GM10266 (cell line): ENCODE results near the gene C2CD3.

Experiments
- DNase-seq: peaks from one replicate; pipeline ENCODE4 v3.0.0; 2012; ENCODE audit errors: extremely low spot score
- TF ChIP-seq, protein P1 (sequence below): IDR thresholded peaks from 2 replicates; pipeline ENCODE4 v1.5.1; 2012; ENCODE audit warnings: mild to moderate bottlenecking, low read depth; ENCODE audit not compliant: control insufficient read depth, insufficient read depth; ENCODE audit errors: missing control alignments

The C2CD3 gene

GRCh38 chr11:73974604-73975478 is 196.0 kb downstream of the C2CD3 start:
- DNase-seq, result no peak
- TF ChIP-seq, protein P1, sequence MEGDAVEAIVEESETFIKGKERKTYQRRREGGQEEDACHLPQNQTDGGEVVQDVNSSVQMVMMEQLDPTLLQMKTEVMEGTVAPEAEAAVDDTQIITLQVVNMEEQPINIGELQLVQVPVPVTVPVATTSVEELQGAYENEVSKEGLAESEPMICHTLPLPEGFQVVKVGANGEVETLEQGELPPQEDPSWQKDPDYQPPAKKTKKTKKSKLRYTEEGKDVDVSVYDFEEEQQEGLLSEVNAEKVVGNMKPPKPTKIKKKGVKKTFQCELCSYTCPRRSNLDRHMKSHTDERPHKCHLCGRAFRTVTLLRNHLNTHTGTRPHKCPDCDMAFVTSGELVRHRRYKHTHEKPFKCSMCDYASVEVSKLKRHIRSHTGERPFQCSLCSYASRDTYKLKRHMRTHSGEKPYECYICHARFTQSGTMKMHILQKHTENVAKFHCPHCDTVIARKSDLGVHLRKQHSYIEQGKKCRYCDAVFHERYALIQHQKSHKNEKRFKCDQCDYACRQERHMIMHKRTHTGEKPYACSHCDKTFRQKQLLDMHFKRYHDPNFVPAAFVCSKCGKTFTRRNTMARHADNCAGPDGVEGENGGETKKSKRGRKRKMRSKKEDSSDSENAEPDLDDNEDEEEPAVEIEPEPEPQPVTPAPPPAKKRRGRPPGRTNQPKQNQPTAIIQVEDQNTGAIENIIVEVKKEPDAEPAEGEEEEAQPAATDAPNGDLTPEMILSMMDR, result no peak

GRCh38 chr11:73972620-73973449 is 198.0 kb downstream of the C2CD3 start:
- no peak for DNase-seq
- TF ChIP-seq, protein P1, result no peak

GRCh38 chr11:73972187-73972586 is 198.6 kb downstream of the C2CD3 start:
- DNase-seq, result no peak
- TF ChIP-seq, protein P1, result no peak

- TF ChIP-seq, protein P1, result no peak
- no peak for DNase-seq
Observed at GRCh38 chr11:73971175-73971719, 199.6 kb downstream of the C2CD3 start.

DNA sequence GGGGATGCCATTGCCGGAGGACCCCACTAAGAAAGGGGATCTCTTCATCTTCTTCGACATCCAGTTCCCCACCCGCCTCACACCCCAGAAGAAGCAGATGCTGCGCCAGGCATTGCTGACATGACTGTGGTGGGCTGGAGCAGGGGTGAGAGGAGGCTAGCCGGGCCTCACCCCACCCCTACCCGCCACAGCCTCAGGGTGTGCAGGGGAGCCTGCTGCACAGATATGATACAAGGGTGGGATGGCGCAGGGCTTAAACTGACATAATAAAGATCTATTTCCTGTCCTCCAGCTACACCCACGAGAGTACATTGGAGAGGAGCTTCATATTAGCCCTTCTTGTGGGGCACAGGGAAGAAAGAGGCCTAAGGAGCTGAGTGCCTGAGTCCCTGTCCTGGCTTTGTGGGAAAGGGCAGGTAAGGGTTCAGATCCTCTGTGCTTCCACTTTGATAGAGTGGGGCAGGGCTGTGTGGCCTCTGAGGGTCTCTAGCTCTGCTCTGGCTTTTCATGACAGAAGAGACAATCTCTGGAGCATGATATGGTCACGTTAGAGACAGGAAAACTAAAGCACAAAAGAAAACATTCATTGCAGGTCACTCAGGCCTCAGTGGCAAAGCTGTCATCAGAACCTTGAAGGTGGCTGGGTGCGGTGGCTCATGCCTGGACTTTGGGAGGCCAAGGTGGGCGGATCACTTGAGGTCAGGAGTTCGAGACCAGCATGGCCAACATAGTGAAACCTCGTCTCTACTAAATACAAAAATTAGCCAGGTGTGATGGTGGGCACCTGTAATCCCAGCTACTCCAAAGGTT is 200.6 kb downstream of the C2CD3 start:
- no peak for DNase-seq
- TF ChIP-seq, protein P1, result no peak

GRCh38 chr11:73969091-73969490 is 201.7 kb downstream of the C2CD3 start:
- TF ChIP-seq, protein P1, result no peak

More at GRCh38 chr11:73969091-73969490, 201.7 kb downstream of the C2CD3 start:
- no peak for DNase-seq
